Hepatocyte (in vitro differentiated cells): ENCODE measurements around the gene AKAP12. TPM values are rescaled to one million over a fixed set of nuclear protein-coding genes. Genes with fewer than 3 reads are reported as not detected.
"Not testable (repeated sequence)": the region's sequence is repeated elsewhere in the genome, so short reads cannot be mapped to it uniquely, and the experiment has no call there.

ENCODE experiments used
- DNase-seq: peaks from one replicate; pipeline ENCODE4 v3.0.0-alpha.2; 2016; ENCODE audit warnings: low spot score
- H2AFZ ChIP-seq: fragments of 200-600 bp; sonication (generic); 2 replicates; pipeline ENCODE4 v1.6.0; 2016; ENCODE audit warnings: antibody characterized with exemption, mild to moderate bottlenecking
- H3K27ac ChIP-seq: fragments of 200-600 bp; sonication (generic); 2 replicates; pipeline ENCODE4 v1.5.1; 2016; ENCODE audit warnings: mild to moderate bottlenecking
- H3K27me3 ChIP-seq: fragments of 200-600 bp; sonication (generic); 2 replicates; pipeline ENCODE4 v1.6.1; 2016
- H3K36me3 ChIP-seq: fragments of 200-600 bp; sonication (generic); replicated peaks from 2 replicates; pipeline ENCODE4 v1.5.1; 2016; ENCODE audit warnings: low read depth; ENCODE audit not compliant: insufficient read depth
- H3K4me1 ChIP-seq: fragments of 200-600 bp; sonication (generic); 2 replicates; pipeline ENCODE4 v1.5.1; 2016; ENCODE audit warnings: mild to moderate bottlenecking, moderate library complexity; ENCODE audit not compliant: insufficient read depth
- H3K4me2 ChIP-seq: fragments of 200-600 bp; sonication (generic); 2 replicates; pipeline ENCODE4 v1.6.0; 2016
- H3K4me3 ChIP-seq: fragments of 200-600 bp; sonication (generic); 2 replicates; pipeline ENCODE4 v1.5.1; 2016; ENCODE audit warnings: mild to moderate bottlenecking
- H3K79me2 ChIP-seq: fragments of 200-600 bp; sonication (generic); 2 replicates; pipeline ENCODE4 v1.6.0; 2017; ENCODE audit warnings: mild to moderate bottlenecking
- H3K9me2 ChIP-seq: fragments of 200-600 bp; sonication (generic); replicated peaks from 2 replicates; pipeline ENCODE4 v1.6.0; 2017; ENCODE audit warnings: mild to moderate bottlenecking; ENCODE audit not compliant: insufficient read depth
- H3K9me3 ChIP-seq: fragments of 200-600 bp; sonication (generic); 2 replicates; pipeline ENCODE4 v1.5.1; 2016; ENCODE audit warnings: low read depth, mild to moderate bottlenecking
- H4K20me1 ChIP-seq: fragments of 200-600 bp; sonication (generic); 2 replicates; pipeline ENCODE4 v1.6.0; 2016; ENCODE audit warnings: mild to moderate bottlenecking; ENCODE audit not compliant: insufficient read depth, poor library complexity, severe bottlenecking
- EZH2 ChIP-seq: fragments of 200-600 bp; sonication (generic); IDR thresholded peaks from 2 replicates; pipeline ENCODE4 v1.6.1; 2016; ENCODE audit warnings: antibody characterized with exemption, mild to moderate bottlenecking, borderline replicate concordance
- EZH2phosphoT487 ChIP-seq: fragments of 200-600 bp; sonication (generic); IDR thresholded peaks from one replicate; pipeline ENCODE4 v1.6.1; 2018; ENCODE audit warnings: antibody characterized with exemption, mild to moderate bottlenecking, low read depth, moderate library complexity; ENCODE audit not compliant: unreplicated experiment, severe bottlenecking
- WGBS: methylation state at CpG from one replicate; pipeline ENCODE4 v1.1.6; 2016; ENCODE audit warnings: low lambda C conversion rate; ENCODE audit errors: missing lambda C conversion rate; 5-methylcytosine and 5-hydroxymethylcytosine counted together
- polyA plus RNA-seq: library from polyadenylated mRNA; unstranded; fragments of >200 nt; fragmentation: Nextera tagmentation; extraction: Ambion mirVana; gene quantifications from 2 replicates; pipeline ENCODE4 v1.2.1, GENCODE V29; 2016
- total RNA-seq: library from RNA; depleted of rRNA; stranded (reverse); fragments of >200 nt; gene quantifications from 2 replicates; pipeline ENCODE4 v1.2.3, GENCODE V29; 2014
- TF ChIP-seq, protein P1 (sequence below): fragments of 200-600 bp; sonication (generic); IDR thresholded peaks from 2 replicates; pipeline ENCODE4 v1.5.1; 2016; ENCODE audit warnings: antibody characterized with exemption, mild to moderate bottlenecking; ENCODE audit not compliant: poor library complexity

The AKAP12 gene
- total and polyA plus RNA-seq, 2 experiments from 2014 or later, result 32.1 to 46.2 TPM

DNA sequence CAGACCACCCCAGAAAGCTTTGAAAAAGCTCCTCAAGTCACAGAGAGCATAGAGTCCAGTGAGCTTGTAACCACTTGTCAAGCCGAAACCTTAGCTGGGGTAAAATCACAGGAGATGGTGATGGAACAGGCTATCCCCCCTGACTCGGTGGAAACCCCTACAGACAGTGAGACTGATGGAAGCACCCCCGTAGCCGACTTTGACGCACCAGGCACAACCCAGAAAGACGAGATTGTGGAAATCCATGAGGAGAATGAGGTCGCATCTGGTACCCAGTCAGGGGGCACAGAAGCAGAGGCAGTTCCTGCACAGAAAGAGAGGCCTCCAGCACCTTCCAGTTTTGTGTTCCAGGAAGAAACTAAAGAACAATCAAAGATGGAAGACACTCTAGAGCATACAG is 112.0 kb downstream of the AKAP12 start:
- Histone ChIP-seq H3K4me2 (no peak overlapping the region), H3K4me3 (no peak overlapping the region), H3K4me1 (no peaks in the 10 kb centered on the region), H3K9me3 (no peaks in the 10 kb centered on the region), H3K27me3 (no peaks in the 10 kb centered on the region), H3K36me3 (no peaks in the 10 kb centered on the region), H3K79me2 (no peaks in the 10 kb centered on the region), H3K27ac (no peak overlapping the region), H3K9me2 (no peaks in the 10 kb centered on the region), H2AFZ (no peak overlapping the region), H4K20me1 (no peaks in the 10 kb centered on the region)
- DNase-seq, result no peak
- 96% methylated on average over 7 of the region's 7 CpGs for WGBS
- no peak for TF ChIP-seq EZH2phosphoT487
- TF ChIP-seq, protein P1, sequence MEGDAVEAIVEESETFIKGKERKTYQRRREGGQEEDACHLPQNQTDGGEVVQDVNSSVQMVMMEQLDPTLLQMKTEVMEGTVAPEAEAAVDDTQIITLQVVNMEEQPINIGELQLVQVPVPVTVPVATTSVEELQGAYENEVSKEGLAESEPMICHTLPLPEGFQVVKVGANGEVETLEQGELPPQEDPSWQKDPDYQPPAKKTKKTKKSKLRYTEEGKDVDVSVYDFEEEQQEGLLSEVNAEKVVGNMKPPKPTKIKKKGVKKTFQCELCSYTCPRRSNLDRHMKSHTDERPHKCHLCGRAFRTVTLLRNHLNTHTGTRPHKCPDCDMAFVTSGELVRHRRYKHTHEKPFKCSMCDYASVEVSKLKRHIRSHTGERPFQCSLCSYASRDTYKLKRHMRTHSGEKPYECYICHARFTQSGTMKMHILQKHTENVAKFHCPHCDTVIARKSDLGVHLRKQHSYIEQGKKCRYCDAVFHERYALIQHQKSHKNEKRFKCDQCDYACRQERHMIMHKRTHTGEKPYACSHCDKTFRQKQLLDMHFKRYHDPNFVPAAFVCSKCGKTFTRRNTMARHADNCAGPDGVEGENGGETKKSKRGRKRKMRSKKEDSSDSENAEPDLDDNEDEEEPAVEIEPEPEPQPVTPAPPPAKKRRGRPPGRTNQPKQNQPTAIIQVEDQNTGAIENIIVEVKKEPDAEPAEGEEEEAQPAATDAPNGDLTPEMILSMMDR, result no peak
- no peak for TF ChIP-seq EZH2

DNA sequence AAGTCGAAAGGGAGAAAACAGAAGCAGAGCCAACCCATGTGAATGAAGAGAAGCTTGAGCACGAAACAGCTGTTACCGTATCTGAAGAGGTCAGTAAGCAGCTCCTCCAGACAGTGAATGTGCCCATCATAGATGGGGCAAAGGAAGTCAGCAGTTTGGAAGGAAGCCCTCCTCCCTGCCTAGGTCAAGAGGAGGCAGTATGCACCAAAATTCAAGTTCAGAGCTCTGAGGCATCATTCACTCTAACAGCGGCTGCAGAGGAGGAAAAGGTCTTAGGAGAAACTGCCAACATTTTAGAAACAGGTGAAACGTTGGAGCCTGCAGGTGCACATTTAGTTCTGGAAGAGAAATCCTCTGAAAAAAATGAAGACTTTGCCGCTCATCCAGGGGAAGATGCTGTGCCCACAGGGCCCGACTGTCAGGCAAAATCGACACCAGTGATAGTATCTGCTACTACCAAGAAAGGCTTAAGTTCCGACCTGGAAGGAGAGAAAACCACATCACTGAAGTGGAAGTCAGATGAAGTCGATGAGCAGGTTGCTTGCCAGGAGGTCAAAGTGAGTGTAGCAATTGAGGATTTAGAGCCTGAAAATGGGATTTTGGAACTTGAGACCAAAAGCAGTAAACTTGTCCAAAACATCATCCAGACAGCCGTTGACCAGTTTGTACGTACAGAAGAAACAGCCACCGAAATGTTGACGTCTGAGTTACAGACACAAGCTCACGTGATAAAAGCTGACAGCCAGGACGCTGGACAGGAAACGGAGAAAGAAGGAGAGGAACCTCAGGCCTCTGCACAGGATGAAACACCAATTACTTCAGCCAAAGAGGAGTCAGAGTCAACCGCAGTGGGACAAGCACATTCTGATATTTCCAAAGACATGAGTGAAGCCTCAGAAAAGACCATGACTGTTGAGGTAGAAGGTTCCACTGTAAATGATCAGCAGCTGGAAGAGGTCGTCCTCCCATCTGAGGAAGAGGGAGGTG is 112.9 kb downstream of the AKAP12 start:
- H3K27me3 ChIP-seq, result no peaks in the 10 kb centered on the region
- no peaks in the 10 kb centered on the region for H3K9me2 ChIP-seq
- H3K9me3 ChIP-seq, result no peaks in the 10 kb centered on the region
- no peak for TF ChIP-seq EZH2
- TF ChIP-seq, protein P1, result no peak
- TF ChIP-seq EZH2phosphoT487, result no peak
- H3K4me3 ChIP-seq, result no peak overlapping the region
- H3K4me2 ChIP-seq, result no peak overlapping the region
- DNase-seq, result no peak
- no peaks in the 10 kb centered on the region for H4K20me1 ChIP-seq
- 88% methylated on average over 19 of the region's 19 CpGs for WGBS
- no peak overlapping the region for H3K27ac ChIP-seq
- H2AFZ ChIP-seq, result no peak overlapping the region
- no peaks in the 10 kb centered on the region for H3K4me1 ChIP-seq
- H3K79me2 ChIP-seq, result no peaks in the 10 kb centered on the region
- no peaks in the 10 kb centered on the region for H3K36me3 ChIP-seq

DNA sequence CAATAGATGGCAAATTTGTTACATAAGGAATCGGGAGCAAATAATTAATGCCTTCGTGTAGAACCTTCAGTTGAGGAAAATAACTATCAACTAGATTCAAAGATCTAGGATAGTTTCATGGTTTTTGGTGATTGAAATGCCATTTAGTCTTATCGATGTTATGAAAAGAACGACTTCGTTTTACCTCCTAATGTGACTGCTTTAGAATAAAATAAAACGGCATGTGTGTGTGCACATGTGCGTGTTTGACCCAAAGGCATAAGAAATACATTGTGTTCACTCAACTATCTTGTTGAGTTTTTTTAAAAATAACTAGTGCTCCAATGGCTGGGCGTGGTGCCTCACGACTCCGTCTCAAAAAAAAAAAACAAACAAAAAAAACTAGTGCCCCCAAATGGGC is 114.0 kb downstream of the AKAP12 start:
- H4K20me1 ChIP-seq, result no peaks in the 10 kb centered on the region
- no peak overlapping the region for H3K4me2 ChIP-seq
- H3K79me2 ChIP-seq, result no peaks in the 10 kb centered on the region
- DNase-seq, result no peak
- H3K9me2 ChIP-seq, result no peaks in the 10 kb centered on the region
- TF ChIP-seq, protein P1, result no peak
- TF ChIP-seq EZH2 (no peak), EZH2phosphoT487 (no peak)
- H3K4me3 ChIP-seq, result no peak overlapping the region
- H3K4me1 ChIP-seq, result no peaks in the 10 kb centered on the region
- H3K27me3 ChIP-seq, result no peaks in the 10 kb centered on the region
- H3K27ac ChIP-seq, result no peak overlapping the region
- H3K36me3 ChIP-seq, result no peaks in the 10 kb centered on the region
- H2AFZ ChIP-seq, result no peak overlapping the region
- 98% methylated on average over 10 of the region's 10 CpGs for WGBS
- H3K9me3 ChIP-seq, result no peaks in the 10 kb centered on the region

DNA sequence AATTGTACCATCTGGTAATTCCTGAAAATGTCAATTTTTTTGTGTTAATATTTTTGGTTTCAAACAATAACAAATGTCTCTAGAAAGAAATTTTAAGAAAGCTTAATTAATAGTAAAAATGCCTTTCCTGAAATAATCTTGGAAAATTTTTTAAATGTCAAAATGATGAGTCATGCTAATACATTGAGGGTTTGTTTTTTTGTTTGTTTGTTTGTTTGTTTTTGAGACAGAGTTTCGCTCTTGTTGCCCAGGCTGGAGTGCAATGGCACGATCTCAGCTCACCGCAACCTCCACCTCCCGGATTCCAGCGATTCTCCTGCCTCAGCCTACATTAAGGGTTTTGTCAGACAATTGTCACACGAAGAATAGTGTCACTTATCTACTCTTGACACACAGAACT is 117.2 kb downstream of the AKAP12 start:
- H3K36me3 ChIP-seq, H3K4me1 ChIP-seq, H3K27ac ChIP-seq, H3K27me3 ChIP-seq, H2AFZ ChIP-seq, H3K9me2 ChIP-seq, H4K20me1 ChIP-seq, H3K79me2 ChIP-seq, H3K4me3 ChIP-seq, H3K4me2 ChIP-seq, H3K9me3 ChIP-seq, DNase-seq: not testable (repeated sequence)
- WGBS, result 91% methylated on average over 6 of the region's 6 CpGs
